ENCODE data around the gene RAB8B. TPM values are rescaled to one million over a fixed set of nuclear protein-coding genes. Genes with fewer than 3 reads are reported as not detected.
A peak's percentile ranks its signal among the peaks of the same experiment; 100 is the strongest.

The RAB8B gene
- polyA plus RNA-seq, 1 donor from 2014 or later: 87.1 TPM

- H3K4me2 ChIP-seq (ENCODE audit: low read length): peak overlapping the region; percentile 20
- H3K79me2 ChIP-seq (replicated peaks; ENCODE audit: insufficient read depth, low read length): peaks cover 4% of the 10 kb centered on the region
- TF ChIP-seq, protein P1, sequence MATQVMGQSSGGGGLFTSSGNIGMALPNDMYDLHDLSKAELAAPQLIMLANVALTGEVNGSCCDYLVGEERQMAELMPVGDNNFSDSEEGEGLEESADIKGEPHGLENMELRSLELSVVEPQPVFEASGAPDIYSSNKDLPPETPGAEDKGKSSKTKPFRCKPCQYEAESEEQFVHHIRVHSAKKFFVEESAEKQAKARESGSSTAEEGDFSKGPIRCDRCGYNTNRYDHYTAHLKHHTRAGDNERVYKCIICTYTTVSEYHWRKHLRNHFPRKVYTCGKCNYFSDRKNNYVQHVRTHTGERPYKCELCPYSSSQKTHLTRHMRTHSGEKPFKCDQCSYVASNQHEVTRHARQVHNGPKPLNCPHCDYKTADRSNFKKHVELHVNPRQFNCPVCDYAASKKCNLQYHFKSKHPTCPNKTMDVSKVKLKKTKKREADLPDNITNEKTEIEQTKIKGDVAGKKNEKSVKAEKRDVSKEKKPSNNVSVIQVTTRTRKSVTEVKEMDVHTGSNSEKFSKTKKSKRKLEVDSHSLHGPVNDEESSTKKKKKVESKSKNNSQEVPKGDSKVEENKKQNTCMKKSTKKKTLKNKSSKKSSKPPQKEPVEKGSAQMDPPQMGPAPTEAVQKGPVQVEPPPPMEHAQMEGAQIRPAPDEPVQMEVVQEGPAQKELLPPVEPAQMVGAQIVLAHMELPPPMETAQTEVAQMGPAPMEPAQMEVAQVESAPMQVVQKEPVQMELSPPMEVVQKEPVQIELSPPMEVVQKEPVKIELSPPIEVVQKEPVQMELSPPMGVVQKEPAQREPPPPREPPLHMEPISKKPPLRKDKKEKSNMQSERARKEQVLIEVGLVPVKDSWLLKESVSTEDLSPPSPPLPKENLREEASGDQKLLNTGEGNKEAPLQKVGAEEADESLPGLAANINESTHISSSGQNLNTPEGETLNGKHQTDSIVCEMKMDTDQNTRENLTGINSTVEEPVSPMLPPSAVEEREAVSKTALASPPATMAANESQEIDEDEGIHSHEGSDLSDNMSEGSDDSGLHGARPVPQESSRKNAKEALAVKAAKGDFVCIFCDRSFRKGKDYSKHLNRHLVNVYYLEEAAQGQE (IDR thresholded peaks at IDR 0.05; ENCODE audit: borderline replicate concordance): no peak
- no peak for TF ChIP-seq EZH2 (IDR thresholded peaks at IDR 0.05; ENCODE audit: borderline replicate concordance, insufficient read depth, low read length, poor library complexity, severe bottlenecking)
- TF ChIP-seq SMC3 (conservative IDR thresholded peaks at IDR 0.05; ENCODE audit: poor library complexity): no peak
- no peak for TF ChIP-seq EP300 (conservative IDR thresholded peaks at IDR 0.05; ENCODE audit: poor library complexity, severe bottlenecking)
- TF ChIP-seq CTCF (IDR thresholded peaks at IDR 0.05; ENCODE audit: poor library complexity, severe bottlenecking): no peak
- TF ChIP-seq RAD21 (conservative IDR thresholded peaks at IDR 0.05): no peak
- no peak for TF ChIP-seq POLR2AphosphoS5 (IDR thresholded peaks at IDR 0.05)
- no peak for TF ChIP-seq TAF1 (IDR thresholded peaks at IDR 0.05; ENCODE audit: low read depth)
- no peak for TF ChIP-seq MXI1 (conservative IDR thresholded peaks at IDR 0.05; ENCODE audit: poor library complexity, severe bottlenecking)
- H3K36me3 ChIP-seq (ENCODE audit: insufficient read depth, low read length): peaks cover under 1% of the 10 kb centered on the region
- H3K27me3 ChIP-seq (ENCODE audit: insufficient read depth, low read depth, low read length): no peaks in the 10 kb centered on the region
- H3K9ac ChIP-seq (ENCODE audit: low read length): no peak overlapping the region
- H2AFZ ChIP-seq (ENCODE audit: low read depth, low read length): no peak overlapping the region
- no peaks in the 10 kb centered on the region for H4K20me1 ChIP-seq (ENCODE audit: insufficient read depth)
- H3K9me3 ChIP-seq (ENCODE audit: low read length): no peaks in the 10 kb centered on the region
- no peaks in the 10 kb centered on the region for H3K9me2 ChIP-seq (ENCODE audit: insufficient read depth, low read length)
- H3K27ac ChIP-seq (ENCODE audit: low read length): no peak overlapping the region
- no peak overlapping the region for H3K4me3 ChIP-seq (ENCODE audit: low read length)
- peaks cover 2% of the 10 kb centered on the region for H3F3A ChIP-seq (ENCODE audit: insufficient read depth, low read length, poor library complexity, severe bottlenecking)
Observed at GRCh38 chr15:63255489-63255990, 66.1 kb downstream of the RAB8B start.

DNA sequence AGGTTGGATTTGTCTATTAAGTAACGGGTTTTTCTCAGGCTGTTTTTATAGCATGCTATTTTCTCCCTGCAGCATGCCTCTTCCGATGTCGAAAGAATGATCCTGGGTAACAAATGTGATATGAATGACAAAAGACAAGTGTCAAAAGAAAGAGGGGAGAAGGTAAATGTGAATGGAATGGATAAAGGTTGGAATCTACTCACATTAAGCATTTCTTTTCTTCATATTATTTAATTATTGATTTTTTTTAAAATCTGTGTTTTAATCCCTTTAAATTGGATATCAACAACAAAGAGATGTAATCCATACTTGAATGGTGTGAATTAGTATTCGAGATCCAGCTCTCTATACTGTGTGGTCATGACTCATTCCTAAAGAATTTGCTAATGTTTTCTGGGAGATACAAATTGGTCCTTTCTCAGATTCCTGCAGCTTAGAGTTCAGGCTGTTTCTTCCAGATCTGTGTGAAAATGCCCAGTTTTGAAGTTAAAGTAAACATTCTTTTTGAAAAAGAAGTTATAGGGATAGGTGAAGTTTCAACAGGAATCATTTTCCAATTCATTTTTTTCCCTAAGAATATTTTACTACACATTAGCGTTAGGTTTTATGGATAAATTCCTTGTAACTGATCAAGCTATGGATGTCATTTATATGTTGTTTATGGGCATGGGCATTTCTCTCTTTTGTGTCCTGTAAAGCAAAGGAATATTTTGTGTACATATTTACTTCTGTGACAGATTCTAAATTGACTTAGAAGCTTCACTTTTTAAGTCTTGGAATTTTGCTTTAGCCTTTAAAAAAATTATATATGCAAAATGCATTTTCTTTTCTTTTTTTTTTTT is 67.2 kb downstream of the RAB8B start:
- TF ChIP-seq POLR2AphosphoS5 (IDR thresholded peaks at IDR 0.05) (no peak), CTCF (IDR thresholded peaks at IDR 0.05; ENCODE audit: poor library complexity, severe bottlenecking) (no peak), SMC3 (conservative IDR thresholded peaks at IDR 0.05; ENCODE audit: poor library complexity) (no peak), TAF1 (IDR thresholded peaks at IDR 0.05; ENCODE audit: low read depth) (no peak), MXI1 (conservative IDR thresholded peaks at IDR 0.05; ENCODE audit: poor library complexity, severe bottlenecking) (no peak), EP300 (conservative IDR thresholded peaks at IDR 0.05; ENCODE audit: poor library complexity, severe bottlenecking) (no peak)
- Histone ChIP-seq H3K27ac (ENCODE audit: low read length) (no peak overlapping the region), H3K79me2 (replicated peaks; ENCODE audit: insufficient read depth, low read length) (peaks cover 4% of the 10 kb centered on the region), H3K9me3 (ENCODE audit: low read length) (no peaks in the 10 kb centered on the region), H3K9ac (ENCODE audit: low read length) (no peak overlapping the region), H3K9me2 (ENCODE audit: insufficient read depth, low read length) (no peaks in the 10 kb centered on the region), H3K4me3 (ENCODE audit: low read length) (peak overlapping the region; percentile 31), H2AFZ (ENCODE audit: low read depth, low read length) (no peak overlapping the region), H4K20me1 (ENCODE audit: insufficient read depth) (no peaks in the 10 kb centered on the region), H3K36me3 (ENCODE audit: insufficient read depth, low read length) (peaks cover 6% of the 10 kb centered on the region), H3K4me2 (ENCODE audit: low read length) (peak overlapping the region; percentile 59), H3F3A (ENCODE audit: insufficient read depth, low read length, poor library complexity, severe bottlenecking) (peaks cover 2% of the 10 kb centered on the region), H3K27me3 (ENCODE audit: insufficient read depth, low read depth, low read length) (no peaks in the 10 kb centered on the region)

All from neural cell (in vitro differentiated cells).